HEK293T (cell line): ENCODE measurements around the gene TRDN.

Source experiments
- ARNT ChIP-seq: fragments of 450-650 bp; IDR thresholded peaks from 2 replicates; pipeline ENCODE4 v1.6.1; 2017; ENCODE audit warnings: mild to moderate bottlenecking
- BHLHE40 ChIP-seq: fragments of 450-650 bp; IDR thresholded peaks from 2 replicates; pipeline ENCODE4 v1.6.1; 2016; ENCODE audit warnings: mild to moderate bottlenecking, moderate library complexity, borderline replicate concordance
- CTBP1 ChIP-seq: fragments of 450-650 bp; IDR thresholded peaks from 2 replicates; pipeline ENCODE4 v1.6.1; 2016; ENCODE audit warnings: borderline replicate concordance
- FOXK2 ChIP-seq: fragments of 450-650 bp; IDR thresholded peaks from 2 replicates; pipeline ENCODE4 v1.6.1; 2016; ENCODE audit warnings: mild to moderate bottlenecking
- FOXM1 ChIP-seq: fragments of 450-650 bp; IDR thresholded peaks from 2 replicates; pipeline ENCODE4 v1.6.1; 2017; ENCODE audit warnings: mild to moderate bottlenecking, borderline replicate concordance
- HDGF ChIP-seq: fragments of 450-650 bp; IDR thresholded peaks from 2 replicates; pipeline ENCODE4 v1.6.1; 2017; ENCODE audit warnings: antibody characterized with exemption, borderline replicate concordance
- L3MBTL2 ChIP-seq: fragments of 450-650 bp; conservative IDR thresholded peaks from 2 replicates; pipeline ENCODE4 v1.6.1; 2016; ENCODE audit warnings: mild to moderate bottlenecking
- NFRKB ChIP-seq: fragments of 450-650 bp; IDR thresholded peaks from 2 replicates; pipeline ENCODE4 v1.6.1; 2016; ENCODE audit warnings: mild to moderate bottlenecking, moderate library complexity
- SP1 ChIP-seq: fragments of 450-650 bp; IDR thresholded peaks from 2 replicates; pipeline ENCODE4 v1.6.1; 2017
- TARDBP ChIP-seq: fragments of 450-650 bp; IDR thresholded peaks from 2 replicates; pipeline ENCODE4 v1.6.1; 2016
- ZNF384 ChIP-seq: fragments of 450-650 bp; IDR thresholded peaks from 2 replicates; pipeline ENCODE4 v1.6.1; 2016

DNA sequence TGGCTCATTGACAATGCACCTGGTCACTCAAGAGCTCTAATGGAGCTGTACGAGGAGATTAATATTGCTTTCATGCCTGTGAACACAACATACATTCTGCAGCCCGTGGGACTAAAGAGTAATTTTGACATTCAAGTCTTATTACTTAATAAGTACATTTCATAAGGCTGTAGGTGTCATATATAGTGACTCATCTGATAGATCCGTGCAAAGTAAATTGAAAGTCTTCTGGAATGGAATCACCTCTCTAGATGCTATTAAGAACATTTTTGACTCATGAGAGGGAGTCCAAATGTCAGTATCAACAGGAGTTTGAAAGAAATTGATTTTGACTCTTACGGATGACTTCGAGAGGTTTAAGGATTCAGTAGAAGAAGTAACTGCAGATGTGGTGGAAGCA is 372.8 kb downstream of the TRDN start:
- TF ChIP-seq L3MBTL2 (no peak), NFRKB (no peak), HDGF (no peak), SP1 (no peak), ZNF384 (no peak), TARDBP (no peak), FOXK2 (no peak), FOXM1 (no peak), BHLHE40 (no peak), ARNT (no peak), CTBP1 (no peak)
